HEK293 (cell line): Measurements from ENCODE around the gene BTBD2.

Experiments
- ATF2 ChIP-seq: fragments of 450-650 bp; formaldehyde crosslinking; IDR thresholded peaks from 2 replicates; pipeline ENCODE4 v1.5.1; 2016; ENCODE audit warnings: missing biosample characterization, missing genetic modification characterization, low read depth
- CTCF ChIP-seq: fragments of 450-650 bp; formaldehyde crosslinking; IDR thresholded peaks from 2 replicates; pipeline ENCODE4 v1.5.1; 2016; ENCODE audit warnings: missing biosample characterization, missing genetic modification characterization
- GLIS2 ChIP-seq: fragments of 450-650 bp; formaldehyde crosslinking; IDR thresholded peaks from 2 replicates; pipeline ENCODE4 v1.5.1; 2016; ENCODE audit warnings: missing biosample characterization, missing genetic modification characterization
- MEIS1 ChIP-seq: sonication (generic); formaldehyde crosslinking; IDR thresholded peaks from 2 replicates; pipeline ENCODE4 v1.8.1; 2022; ENCODE audit warnings: missing genetic modification reagents, mild to moderate bottlenecking, borderline replicate concordance
- MYNN ChIP-seq: fragments of 450-650 bp; formaldehyde crosslinking; IDR thresholded peaks from 2 replicates; pipeline ENCODE4 v1.5.1; 2016; ENCODE audit warnings: missing biosample characterization, missing genetic modification characterization, borderline replicate concordance
- RBAK ChIP-seq: fragments of 450-650 bp; formaldehyde crosslinking; IDR thresholded peaks from 2 replicates; pipeline ENCODE4 v1.5.1; 2016; ENCODE audit warnings: missing biosample characterization, missing genetic modification characterization
- SP2 ChIP-seq: fragments of 450-650 bp; formaldehyde crosslinking; IDR thresholded peaks from 2 replicates; pipeline ENCODE4 v1.5.1; 2016; ENCODE audit warnings: missing biosample characterization, missing genetic modification characterization
- SP3 ChIP-seq: fragments of 450-650 bp; formaldehyde crosslinking; IDR thresholded peaks from 2 replicates; pipeline ENCODE4 v1.5.1; 2016; ENCODE audit warnings: missing biosample characterization, missing genetic modification characterization
- TSHZ1 ChIP-seq: fragments of 450-650 bp; formaldehyde crosslinking; IDR thresholded peaks from 2 replicates; pipeline ENCODE4 v1.5.1; 2016; ENCODE audit warnings: missing biosample characterization, missing genetic modification characterization, borderline replicate concordance
- ZBTB11 ChIP-seq: fragments of 450-650 bp; formaldehyde crosslinking; conservative IDR thresholded peaks from 2 replicates; pipeline ENCODE4 v1.5.1; 2016; ENCODE audit warnings: low read depth, missing biosample characterization, missing genetic modification characterization
- ZBTB20 ChIP-seq: fragments of 450-650 bp; formaldehyde crosslinking; IDR thresholded peaks from 2 replicates; pipeline ENCODE4 v1.5.1; 2016; ENCODE audit warnings: missing biosample characterization, missing genetic modification characterization
- ZBTB7A ChIP-seq: fragments of 450-650 bp; formaldehyde crosslinking; IDR thresholded peaks from 2 replicates; pipeline ENCODE4 v1.5.1; 2016; ENCODE audit warnings: low read depth, missing biosample characterization, missing genetic modification characterization
- ZNF121 ChIP-seq: fragments of 450-650 bp; formaldehyde crosslinking; IDR thresholded peaks from 2 replicates; pipeline ENCODE4 v1.5.1; 2016; ENCODE audit warnings: missing biosample characterization, missing genetic modification characterization
- ZNF155 ChIP-seq: fragments of 450-650 bp; formaldehyde crosslinking; IDR thresholded peaks from 2 replicates; pipeline ENCODE4 v1.5.1; 2016; ENCODE audit warnings: missing biosample characterization, missing genetic modification characterization
- ZNF202 ChIP-seq: fragments of 450-650 bp; formaldehyde crosslinking; IDR thresholded peaks from 2 replicates; pipeline ENCODE4 v1.5.1; 2016; ENCODE audit warnings: missing biosample characterization, missing genetic modification characterization, borderline replicate concordance
- ZNF23 ChIP-seq: fragments of 450-650 bp; formaldehyde crosslinking; IDR thresholded peaks from 2 replicates; pipeline ENCODE4 v1.5.1; 2016; ENCODE audit warnings: missing biosample characterization, missing genetic modification characterization, borderline replicate concordance
- ZNF24 ChIP-seq: fragments of 450-650 bp; formaldehyde crosslinking; IDR thresholded peaks from 2 replicates; pipeline ENCODE4 v1.5.1; 2016; ENCODE audit warnings: missing biosample characterization, missing genetic modification characterization
- ZNF335 ChIP-seq: fragments of 450-650 bp; formaldehyde crosslinking; conservative IDR thresholded peaks from 2 replicates; pipeline ENCODE4 v1.5.1; 2016; ENCODE audit warnings: missing biosample characterization, missing genetic modification characterization
- ZNF350 ChIP-seq: fragments of 450-650 bp; formaldehyde crosslinking; IDR thresholded peaks from 2 replicates; pipeline ENCODE4 v1.5.0; 2017; ENCODE audit warnings: missing biosample characterization, mild to moderate bottlenecking, missing genetic modification characterization
- ZNF391 ChIP-seq: fragments of 450-650 bp; formaldehyde crosslinking; IDR thresholded peaks from 2 replicates; pipeline ENCODE4 v1.5.1; 2016; ENCODE audit warnings: low read depth, missing biosample characterization, missing genetic modification characterization, borderline replicate concordance
- ZNF510 ChIP-seq: fragments of 450-650 bp; formaldehyde crosslinking; IDR thresholded peaks from 2 replicates; pipeline ENCODE4 v1.5.1; 2018; ENCODE audit warnings: mild to moderate bottlenecking, missing genetic modification characterization, missing biosample characterization; ENCODE audit not compliant: insufficient replicate concordance
- ZNF544 ChIP-seq: fragments of 450-650 bp; formaldehyde crosslinking; IDR thresholded peaks from 2 replicates; pipeline ENCODE4 v1.5.0; 2017; ENCODE audit warnings: missing biosample characterization, missing genetic modification characterization
- ZNF560 ChIP-seq: fragments of 450-650 bp; formaldehyde crosslinking; IDR thresholded peaks from 2 replicates; pipeline ENCODE4 v1.5.1; 2017; ENCODE audit warnings: missing biosample characterization, missing genetic modification characterization, borderline replicate concordance
- ZNF561 ChIP-seq: fragments of 450-650 bp; IDR thresholded peaks from 2 replicates; pipeline ENCODE4 v1.5.1; 2018; ENCODE audit warnings: missing biosample characterization, missing genetic modification characterization, borderline replicate concordance
- ZNF600 ChIP-seq: fragments of 450-650 bp; formaldehyde crosslinking; IDR thresholded peaks from 2 replicates; pipeline ENCODE4 v1.5.1; 2016; ENCODE audit warnings: missing biosample characterization, missing genetic modification characterization
- ZNF654 ChIP-seq: fragments of 450-650 bp; formaldehyde crosslinking; IDR thresholded peaks from 2 replicates; pipeline ENCODE4 v1.5.1; 2016; ENCODE audit warnings: low read depth, missing biosample characterization, missing genetic modification characterization
- ZNF677 ChIP-seq: fragments of 450-650 bp; IDR thresholded peaks from 2 replicates; pipeline ENCODE4 v1.5.0; 2018; ENCODE audit warnings: missing biosample characterization, mild to moderate bottlenecking, missing genetic modification characterization, moderate library complexity
- ZNF785 ChIP-seq: fragments of 450-650 bp; formaldehyde crosslinking; IDR thresholded peaks from 2 replicates; pipeline ENCODE4 v1.5.1; 2016; ENCODE audit warnings: missing biosample characterization, missing genetic modification characterization
- ZSCAN23 ChIP-seq: fragments of 450-650 bp; formaldehyde crosslinking; IDR thresholded peaks from 2 replicates; pipeline ENCODE4 v1.5.1; 2016; ENCODE audit warnings: missing biosample characterization, missing genetic modification characterization

The BTBD2 gene

GRCh38 chr19:2049741-2050348, 34.3 kb upstream of the BTBD2 start (continued):
- TF ChIP-seq ZNF155 (no peak), TSHZ1 (tag by site-specific recombination) (no peak), ZNF202 (tag by site-specific recombination) (no peak), ZNF654 (tag by site-specific recombination) (no peak), ZNF391 (no peak; the same call in 1 of the 2 replicates), SP3 (tag by site-specific recombination) (peak; percentile 64), ZNF335 (no peak), ZNF121 (tag by site-specific recombination) (no peak), MYNN (tag by site-specific recombination) (no peak), CTCF (tag by site-specific recombination) (no peak), ATF2 (tag by site-specific recombination) (peak; percentile 82), GLIS2 (tag by site-specific recombination) (no peak; the same call in none of the 2 replicates), SP2 (tag by site-specific recombination) (peak; percentile 73), ZNF785 (tag by site-specific recombination) (no peak), ZNF561 (tag by site-specific recombination) (no peak), ZNF677 (tag by site-specific recombination) (no peak), ZNF23 (tag by site-specific recombination) (no peak), ZBTB20 (peak; percentile 84; the same call in 1 of the 2 replicates), ZNF560 (no peak), ZBTB7A (peak; percentile 82), MEIS1 (CRISPR knock-in tag) (no peak), ZNF350 (tag by site-specific recombination) (no peak), ZNF600 (tag by site-specific recombination) (peak; percentile 81), ZBTB11 (tag by site-specific recombination) (0 out of 2 replicates have a peak, but pooled peaks have one; percentile 40), ZNF510 (tag by site-specific recombination) (no peak), ZNF544 (no peak), ZNF24 (tag by site-specific recombination) (peak; percentile 68; the same call in 1 of the 2 replicates), ZSCAN23 (0 out of 2 replicates have a peak, but pooled peaks have one; percentile 16), RBAK (tag by site-specific recombination) (no peak)
